Mucosa of gallbladder (tissue), 1 donor: ENCODE results near the gene DNAJC15. TPM values are rescaled to one million over a fixed set of nuclear protein-coding genes. Genes with fewer than 3 reads are reported as not detected.

ENCODE experiments used
- DNase-seq: peaks from one replicate; pipeline ENCODE4 v3.0.0-alpha.2; 2020; ENCODE audit warnings: low spot score
- total RNA-seq: library from RNA; stranded (reverse); gene quantifications from one replicate; pipeline ENCODE4 v1.2.1, GENCODE V29; 2021
- donor health status: DM: no; HTN: no; CAD: no.

Gene DNAJC15
- total RNA-seq, 1 donor from 2014 or later, result 17.6 TPM

DNA sequence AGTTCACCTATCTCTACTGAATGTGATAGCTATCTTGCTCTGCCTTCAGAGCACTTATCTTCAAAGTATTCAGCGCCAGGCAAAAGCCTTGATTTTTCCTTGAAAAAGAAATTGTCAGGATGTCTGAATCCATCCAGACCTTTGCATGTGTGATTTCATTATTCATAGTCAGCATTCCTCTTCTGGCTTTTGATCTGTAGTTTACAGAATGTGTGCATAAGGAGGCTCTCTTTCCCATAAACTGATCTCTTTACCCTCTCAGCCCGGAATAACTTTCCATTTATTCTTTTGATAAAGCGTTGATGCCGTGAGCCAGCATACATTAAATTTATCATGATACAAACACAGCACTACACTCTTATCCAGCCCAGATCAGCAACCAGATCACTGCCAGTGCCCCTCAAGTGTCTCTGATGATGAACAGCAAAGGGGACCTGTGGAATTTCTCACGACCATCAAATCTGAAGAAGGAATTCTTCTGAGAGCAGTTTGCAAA lies 130.8 kb downstream of the DNAJC15 start:
- DNase-seq, result no peak

- no peak for DNase-seq
Measured at GRCh38 chr13:43154839-43155238, 131.5 kb downstream of the DNAJC15 start.

GRCh38 chr13:43156916-43157315 lies 133.5 kb downstream of the DNAJC15 start:
- DNase-seq, result no peak

GRCh38 chr13:43157796-43158195 lies 134.4 kb downstream of the DNAJC15 start:
- no peak for DNase-seq

GRCh38 chr13:43158516-43158915 lies 135.1 kb downstream of the DNAJC15 start:
- DNase-seq, result no peak

DNA sequence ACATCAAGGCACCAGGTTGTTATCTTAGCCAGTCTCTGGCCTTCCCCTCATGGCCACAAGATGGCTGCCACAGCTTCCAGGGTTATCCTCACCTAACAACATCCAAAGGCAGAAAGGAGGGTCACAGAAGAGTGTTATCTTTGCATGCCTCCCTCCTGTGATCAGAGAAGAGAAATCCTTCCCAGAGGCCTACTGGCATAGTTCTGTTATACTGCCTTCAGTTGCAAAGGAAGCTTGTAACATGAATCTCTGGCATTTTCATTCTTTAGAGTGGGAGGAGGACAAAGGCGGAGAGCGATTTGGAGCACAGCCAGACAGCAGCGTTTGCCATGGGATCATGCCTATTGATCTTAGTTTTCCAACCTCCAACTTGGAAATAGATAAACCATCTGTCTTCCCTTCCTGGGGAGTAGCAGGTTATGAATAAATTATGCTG lies 135.7 kb downstream of the DNAJC15 start:
- DNase-seq, result peak; percentile 12

Other genes starting within 250 kb of the DNAJC15 start
- not detected for gene FAM216B, start 242.0 kb upstream of the DNAJC15 start, total RNA-seq
- 9.0 TPM for gene EPSTI1, start 31.3 kb upstream of the DNAJC15 start, total RNA-seq